Fibroblast of skin of right quadriceps (primary cell): ENCODE results near the gene TSPEAR.

ENCODE experiments used
- DNase-seq: peaks from one replicate; pipeline ENCODE4 v3.0.0-alpha.2; 2013

The TSPEAR gene

DNA sequence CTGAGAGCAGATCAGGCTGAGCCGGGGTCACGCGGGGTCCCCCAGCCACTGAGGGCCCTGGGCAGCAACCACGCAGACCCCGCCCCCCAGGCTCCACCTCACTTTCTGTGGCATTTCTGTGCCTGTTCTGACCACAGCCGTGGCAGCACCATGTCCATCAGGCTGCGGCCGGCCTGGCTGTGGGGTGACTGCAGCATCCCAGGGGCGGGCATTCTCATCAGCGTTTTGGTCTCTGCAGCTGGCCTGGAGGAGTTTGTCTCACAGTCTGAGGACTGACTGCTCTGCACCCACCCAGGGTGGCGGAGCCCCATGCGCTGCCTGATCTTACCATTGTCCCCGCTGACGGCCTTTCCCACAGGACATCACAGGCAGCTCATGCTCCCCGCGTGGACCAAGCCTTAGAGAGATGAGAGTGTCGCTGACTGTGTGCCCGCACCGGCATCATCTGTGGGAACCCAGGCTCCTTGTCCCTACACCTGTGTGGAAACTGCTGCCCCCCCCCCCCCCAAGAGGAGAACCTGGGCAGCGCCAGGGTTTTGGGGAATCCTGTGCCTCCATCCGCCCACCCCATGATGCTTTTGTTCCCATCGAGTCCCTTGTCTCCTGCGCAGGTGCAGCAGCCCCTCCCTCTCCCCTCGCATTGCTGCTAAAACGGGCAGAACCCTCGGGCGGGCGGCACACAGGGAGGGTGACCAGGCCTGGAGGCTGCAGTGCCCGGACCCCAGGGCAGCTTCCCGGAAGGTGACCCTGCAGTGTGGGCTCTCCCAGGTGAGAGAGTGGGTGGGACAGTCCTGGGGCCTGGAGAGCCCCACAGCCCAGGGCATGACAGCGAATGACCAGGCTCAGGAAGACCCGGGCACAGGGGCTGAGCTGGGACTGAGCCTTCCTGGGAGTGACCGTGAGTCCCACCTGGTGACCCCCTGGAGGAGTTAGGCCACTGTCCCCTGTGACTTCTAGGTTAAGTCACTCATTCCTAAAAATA, 173.2 kb downstream of the TSPEAR start:
- DNase-seq: no peak

DNA sequence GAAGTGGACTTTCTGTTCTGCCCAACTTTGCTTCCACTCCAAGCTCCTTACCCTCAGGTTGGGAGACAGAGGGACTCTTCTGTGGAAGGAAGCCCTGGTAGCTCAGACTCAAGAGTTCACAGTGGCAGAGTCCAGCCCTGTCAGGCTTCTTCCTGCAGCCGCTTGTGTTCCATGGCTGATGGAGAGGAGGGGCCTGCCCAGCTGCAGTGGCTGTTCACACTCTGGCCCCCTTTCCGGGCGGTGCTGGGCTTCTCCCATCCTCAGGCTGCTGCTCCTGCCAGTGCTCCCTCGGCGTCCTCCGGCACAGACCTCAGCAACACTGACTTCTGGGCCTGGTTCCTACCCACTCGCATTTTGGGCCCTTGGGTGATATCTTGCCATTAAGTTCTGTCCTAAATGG, 175.4 kb downstream of the TSPEAR start:
- DNase-seq: no peak

DNA sequence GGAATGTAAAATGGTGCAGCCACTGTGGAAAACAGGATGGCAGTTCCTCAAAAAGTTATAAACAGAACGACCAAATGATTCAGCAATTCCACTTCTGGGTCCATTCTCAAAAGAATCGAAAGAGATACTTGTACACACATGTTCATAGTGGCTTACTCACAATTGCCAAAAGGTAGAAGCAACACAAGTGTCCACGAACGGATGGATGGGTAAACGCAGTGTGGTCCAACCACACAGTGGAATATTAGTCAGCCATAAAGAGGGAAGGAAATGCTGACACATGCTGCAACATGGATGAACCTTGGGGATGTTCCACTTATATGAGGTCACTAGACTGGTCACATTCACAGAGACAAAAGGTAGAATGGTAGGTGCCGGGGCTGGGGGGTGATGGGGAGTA, 176.7 kb downstream of the TSPEAR start:
- DNase-seq: no peak

DNA sequence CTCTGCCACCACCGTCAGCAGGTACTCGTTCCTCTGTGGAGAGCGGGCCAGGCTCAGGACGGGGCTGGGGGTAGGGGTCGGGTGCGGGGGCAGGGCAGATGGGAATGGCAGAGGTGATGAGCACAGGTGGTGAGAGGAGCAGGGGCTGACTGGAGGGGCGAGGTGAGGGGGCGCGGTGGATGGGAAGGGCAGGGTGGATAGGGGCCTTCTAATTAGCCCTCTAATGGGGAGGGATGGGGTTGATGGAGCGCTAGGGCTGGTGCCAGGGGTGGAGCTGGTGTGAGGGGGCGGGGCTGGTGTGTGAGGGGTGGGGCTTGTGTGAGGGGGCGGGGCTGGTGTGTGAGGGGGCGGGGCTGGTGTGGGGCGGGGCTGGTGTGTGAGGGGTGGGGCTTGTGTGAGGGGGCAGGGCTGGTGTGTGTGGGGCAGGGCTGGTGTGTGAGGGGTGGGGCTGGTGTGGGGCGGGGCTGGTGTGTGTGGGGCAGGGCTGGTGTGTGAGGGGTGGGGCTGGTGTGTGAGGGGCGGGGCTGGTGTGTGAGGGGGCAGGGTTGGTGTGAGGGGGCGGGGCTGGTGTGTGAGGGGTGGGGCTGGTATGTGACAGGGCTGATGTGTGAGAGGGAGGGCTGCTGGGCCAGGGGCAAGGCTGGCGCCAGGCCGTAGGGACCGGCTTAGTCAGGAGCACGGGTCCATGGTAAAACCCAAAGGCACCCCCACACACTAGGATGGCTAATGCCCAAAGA, 177.3 kb downstream of the TSPEAR start:
- no peak for DNase-seq

DNA sequence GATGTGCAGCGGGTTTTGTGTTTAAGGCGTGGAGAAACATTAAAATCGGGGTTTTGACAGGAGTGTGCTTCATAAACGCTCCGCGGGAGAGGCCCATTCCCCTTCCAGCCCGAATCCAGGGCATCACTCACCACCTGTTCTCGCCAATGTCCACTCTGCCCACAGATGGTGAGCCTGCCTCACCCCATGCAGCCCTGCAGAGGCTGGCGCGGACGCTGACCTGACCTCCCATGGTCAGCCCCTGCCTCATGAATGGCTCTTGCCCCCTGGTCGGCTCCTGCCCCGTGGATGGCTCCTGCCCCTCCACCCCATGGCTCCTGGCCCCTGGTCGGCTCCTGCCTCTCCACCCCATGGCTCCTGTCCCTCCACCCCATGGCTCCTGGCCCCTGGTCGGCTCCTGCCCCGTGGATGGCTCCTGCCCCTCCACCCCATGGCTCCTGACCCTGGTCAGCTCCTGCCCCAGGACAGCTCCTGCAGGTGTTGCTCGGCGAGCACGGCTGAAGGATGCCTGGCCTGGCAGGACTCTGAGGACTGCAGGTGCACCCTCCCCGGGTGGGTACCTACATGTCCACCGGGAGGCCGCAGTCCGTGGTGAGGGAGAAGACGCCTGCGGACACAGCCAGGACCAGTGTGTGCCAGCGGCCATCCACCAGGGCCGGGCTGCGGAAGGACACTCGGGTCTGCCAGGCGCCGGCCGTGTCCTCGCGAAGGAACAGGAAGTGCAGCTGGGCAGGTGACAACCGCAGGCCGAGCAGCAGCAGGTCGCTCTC, 178.1 kb downstream of the TSPEAR start:
- DNase-seq: no peak

DNA sequence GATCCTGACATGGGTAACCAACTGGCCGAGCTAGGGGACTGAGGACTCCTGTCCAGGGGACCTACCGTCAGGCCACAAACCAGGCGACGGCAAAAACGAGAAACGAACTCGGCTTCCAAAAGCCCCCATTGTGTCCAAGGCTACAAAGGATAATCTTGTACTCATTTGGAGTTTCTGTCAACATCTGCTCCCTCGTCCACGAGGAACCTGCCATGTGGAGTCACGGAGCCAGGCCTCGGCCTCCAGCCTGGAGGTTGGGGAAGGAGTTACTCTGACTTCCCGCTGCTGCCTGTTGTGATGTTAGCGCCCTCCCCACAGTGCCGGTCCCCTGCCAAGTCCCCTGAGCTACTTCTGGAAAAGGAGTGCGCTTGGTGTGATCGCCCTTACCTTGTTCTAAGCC, 178.7 kb downstream of the TSPEAR start:
- no peak for DNase-seq

DNA sequence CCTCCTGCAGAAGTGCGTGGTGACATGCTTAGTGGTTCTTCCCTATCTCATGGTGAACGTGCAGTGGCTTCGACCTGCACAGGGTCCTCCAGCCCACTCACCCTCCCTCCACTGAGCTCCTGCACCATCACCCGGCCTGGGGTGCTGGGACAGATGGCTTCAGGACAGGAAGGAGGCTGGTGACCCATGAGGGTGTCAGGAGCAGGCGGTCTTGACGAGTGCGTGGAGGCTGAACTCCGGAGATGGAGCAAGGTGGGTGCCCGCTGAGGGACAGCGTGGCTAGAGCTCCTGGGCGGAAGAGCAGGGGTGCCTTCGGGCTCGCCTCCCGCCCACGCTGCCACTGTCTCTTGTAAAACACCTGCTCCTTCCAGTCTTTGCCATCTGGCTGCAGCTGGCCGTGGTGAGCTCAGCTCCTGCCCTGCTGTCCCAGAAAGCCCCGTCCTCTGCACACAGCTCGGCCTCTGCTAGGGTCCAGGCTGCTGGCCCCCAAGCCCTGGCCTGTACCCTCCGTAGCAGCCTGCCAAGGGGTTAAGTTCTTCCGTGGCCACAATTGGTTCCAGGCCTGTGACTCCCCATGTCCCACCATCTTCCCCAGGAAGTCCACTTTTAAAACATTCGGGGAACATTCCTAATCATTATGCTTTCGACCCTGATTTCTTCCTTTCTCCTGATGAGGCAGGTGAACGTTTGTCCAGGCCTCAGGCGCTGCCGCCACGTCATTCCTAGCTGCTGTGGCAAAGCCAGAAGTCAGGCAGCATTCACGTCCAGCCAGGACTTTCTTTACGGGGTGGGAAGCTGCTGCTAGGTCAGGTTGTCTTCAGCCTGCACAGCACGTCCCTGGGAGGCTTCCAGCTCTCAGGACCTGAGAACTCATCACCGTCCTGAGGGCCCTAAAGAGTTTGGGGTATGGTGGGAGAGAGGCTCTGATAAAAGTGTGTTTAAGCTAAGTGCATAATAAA, 179.5 kb downstream of the TSPEAR start:
- DNase-seq: no peak

DNA sequence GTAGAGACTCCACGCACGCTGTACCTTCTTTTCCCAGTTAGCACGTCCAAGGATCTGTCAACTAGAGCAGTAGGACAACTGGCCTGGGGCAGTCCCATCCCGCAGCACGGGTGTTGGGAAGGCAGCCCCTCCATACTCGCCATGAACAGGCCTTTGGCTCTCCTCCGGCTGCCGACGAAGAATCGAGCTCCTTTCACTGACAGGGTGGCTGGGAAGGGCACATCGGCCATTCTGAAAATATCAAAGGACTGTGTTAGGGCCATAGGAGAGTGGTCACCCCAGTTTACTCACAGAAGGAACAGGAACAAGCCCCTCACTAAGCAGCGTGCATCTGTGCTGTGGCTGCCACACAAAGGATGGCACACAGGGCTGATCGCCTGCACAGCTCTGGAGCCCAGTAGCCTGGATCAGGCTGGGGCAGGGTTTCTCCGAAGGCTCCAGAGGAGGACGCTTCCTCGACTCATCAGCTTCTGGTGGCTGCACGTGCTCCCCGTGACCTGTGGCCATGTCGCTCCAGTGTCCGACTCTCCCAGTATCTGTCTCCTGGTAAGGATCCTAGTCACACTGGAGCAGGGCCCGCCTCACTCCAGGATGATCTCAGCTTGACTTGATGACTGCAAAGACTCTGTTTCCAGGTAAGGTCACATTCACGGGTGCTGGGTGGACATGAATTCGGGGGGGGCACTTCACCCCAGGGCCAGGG, 180.3 kb downstream of the TSPEAR start:
- DNase-seq: no peak

DNA sequence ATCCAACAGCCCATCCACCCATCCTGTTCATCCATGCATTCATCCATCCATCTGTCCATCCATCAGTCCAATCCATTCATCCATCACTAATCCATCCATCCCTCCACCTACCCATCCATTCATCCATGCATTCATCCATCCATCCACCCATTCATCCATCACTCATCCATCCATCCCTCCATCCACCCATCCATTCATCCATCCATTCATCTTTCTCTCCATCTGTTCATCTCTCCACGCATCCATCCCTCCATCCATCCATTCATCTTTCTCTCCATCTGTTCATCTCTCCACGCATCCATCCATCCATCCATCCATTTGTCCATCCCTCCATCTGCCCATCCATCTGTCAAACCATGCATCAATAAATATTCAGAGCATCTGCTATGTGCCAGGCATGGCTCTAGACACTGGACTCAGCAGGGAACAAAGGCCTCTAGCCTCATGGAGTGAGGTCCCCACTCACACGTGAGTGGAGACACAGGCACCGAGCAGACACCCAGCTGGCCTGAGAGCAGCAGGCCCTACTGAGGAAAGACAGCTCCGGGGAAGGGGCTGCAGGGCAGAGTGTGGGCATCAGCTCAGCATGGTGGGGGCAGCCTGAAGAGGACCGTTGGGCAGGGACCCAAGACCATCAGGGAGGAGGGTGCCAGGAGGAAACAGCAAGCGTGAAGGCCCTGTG, 181.0 kb downstream of the TSPEAR start:
- DNase-seq: no peak

DNA sequence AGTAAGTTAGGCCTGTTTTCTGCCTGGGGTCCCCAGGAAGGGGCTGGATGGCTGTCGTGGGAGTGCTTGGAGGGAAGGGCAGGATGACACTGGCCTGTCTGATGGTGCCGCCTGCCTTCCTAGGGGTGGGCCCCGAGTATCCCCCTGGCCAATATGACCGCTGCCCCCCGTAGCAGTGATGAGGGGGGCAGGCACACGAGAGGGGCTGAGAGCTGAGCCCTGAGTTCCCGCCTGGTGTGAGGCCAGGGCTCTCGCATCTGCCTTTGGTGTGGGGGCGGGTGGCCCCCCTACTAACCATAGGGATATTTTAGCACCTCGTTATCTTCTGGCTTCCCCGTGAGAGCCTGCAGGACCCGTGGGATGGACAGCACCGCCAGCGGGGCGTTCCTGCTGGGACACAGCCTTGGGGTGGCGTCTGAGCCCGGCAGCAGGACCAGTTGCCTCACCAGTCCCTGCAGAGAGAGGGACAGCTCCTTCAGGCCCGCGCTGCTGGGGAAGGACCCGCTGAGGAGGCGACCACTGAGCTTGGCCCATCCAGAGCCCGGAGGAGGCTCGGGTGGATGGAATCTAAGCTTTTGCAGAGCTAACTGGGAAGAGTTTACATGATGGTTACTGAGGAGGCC, 181.8 kb downstream of the TSPEAR start:
- DNase-seq: no peak

DNA sequence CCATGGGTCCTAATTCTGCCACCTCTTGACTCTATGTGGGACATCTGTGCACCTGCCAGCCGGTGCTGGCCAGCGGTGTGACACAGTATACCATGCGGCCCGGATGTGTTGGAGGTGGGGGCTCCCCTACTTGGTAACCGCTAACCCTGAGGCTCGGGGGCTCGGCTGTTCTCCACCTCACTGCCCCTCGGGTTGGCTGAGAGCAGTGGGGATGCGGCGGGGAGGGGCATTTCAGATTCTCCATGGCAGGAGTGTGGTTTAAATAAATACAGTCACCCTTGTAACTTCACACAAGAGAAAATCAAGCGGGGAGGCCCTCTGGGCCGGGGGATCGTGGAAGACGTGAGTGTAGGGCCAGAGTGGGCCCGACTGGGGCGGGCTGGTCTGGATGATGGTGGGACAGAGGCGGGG, 182.4 kb downstream of the TSPEAR start:
- no peak for DNase-seq

DNA sequence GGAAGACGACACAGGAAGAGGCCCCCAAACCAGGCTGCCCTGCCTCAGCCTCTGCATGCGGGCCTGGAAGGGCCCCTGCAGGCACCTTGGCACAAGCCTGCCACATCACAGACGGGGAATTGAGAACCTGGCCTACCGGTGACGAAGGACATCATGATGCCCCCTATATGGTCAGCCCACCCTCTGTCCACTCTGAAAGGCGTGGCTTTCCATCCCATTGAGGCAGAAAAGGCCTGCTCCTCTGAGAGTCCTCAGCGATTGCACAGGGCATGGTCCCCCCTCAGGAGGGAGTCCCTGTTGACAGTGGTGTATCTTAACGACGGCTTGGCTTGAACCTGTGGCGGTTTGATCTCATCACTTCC, 182.8 kb downstream of the TSPEAR start:
- DNase-seq: no peak

DNA sequence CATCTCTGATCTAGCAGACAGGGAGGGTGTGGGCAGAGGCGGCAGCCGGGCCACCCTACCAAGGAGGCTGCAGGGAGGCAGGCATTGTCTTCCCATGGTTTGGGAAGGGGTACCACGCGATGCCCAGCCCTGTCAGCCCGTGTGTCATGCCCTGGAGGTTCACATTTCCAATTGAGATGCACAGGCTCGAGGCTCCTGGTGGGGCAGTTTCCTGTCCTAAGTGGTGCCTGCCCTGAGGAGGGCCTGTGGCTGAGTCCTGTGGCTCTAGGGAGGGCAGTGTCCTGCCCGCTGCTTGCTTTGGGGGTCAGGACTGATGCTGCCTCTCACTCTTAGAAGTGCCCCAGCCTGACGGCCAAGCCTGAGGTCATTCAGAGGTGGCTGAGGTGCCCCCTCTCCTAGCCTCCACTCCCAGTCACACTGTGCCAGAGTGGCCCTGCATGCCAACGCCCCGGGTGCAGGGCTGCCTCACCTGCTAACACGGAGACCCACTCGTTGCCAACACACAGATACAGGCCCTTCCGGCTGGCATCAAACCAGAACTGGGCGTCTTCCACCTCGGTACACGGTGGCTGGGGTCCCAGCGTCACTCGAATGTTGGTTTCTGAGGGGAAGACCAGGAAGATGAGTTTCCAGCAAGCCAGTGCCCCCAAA, 183.3 kb downstream of the TSPEAR start:
- DNase-seq: no peak

DNA sequence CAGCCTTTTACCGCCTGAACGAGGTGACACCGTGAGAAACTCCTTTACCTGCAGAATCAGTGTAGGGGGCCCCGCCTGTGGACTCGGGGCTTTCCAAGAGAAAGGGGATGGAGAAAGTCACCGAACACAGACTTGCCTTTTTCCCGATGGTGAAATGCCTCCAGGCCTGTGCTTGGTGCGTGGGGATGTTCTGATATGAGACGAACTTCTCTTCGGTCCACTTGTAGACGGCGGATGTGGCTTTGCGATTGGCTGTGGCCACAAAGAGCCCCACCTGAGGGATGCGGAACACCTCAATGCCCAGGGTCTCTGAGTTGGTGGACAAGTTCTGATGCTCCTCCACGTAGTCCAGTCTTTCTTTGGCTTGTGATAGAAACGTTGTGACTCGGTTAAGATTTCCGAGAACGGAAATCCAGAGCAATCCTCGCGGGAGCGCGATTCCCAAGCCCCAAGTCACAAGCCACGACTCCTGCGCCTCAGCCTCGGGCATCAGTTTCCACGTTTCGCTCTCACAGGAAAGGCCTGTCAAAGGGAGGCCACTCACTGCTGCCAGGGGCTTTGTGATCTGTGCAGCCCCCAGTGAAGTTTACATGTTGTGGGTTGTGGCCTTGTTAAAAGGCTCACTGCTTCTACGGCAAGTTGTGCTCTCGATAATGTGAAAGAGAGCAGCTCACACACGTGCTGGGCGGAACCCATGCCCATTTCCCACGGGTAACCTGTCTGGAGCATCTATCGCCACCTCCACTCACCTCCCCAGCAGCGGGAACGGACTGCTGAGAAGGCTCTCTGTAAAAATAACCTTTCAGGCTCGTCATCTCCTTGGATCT, 184.0 kb downstream of the TSPEAR start:
- no peak for DNase-seq

DNA sequence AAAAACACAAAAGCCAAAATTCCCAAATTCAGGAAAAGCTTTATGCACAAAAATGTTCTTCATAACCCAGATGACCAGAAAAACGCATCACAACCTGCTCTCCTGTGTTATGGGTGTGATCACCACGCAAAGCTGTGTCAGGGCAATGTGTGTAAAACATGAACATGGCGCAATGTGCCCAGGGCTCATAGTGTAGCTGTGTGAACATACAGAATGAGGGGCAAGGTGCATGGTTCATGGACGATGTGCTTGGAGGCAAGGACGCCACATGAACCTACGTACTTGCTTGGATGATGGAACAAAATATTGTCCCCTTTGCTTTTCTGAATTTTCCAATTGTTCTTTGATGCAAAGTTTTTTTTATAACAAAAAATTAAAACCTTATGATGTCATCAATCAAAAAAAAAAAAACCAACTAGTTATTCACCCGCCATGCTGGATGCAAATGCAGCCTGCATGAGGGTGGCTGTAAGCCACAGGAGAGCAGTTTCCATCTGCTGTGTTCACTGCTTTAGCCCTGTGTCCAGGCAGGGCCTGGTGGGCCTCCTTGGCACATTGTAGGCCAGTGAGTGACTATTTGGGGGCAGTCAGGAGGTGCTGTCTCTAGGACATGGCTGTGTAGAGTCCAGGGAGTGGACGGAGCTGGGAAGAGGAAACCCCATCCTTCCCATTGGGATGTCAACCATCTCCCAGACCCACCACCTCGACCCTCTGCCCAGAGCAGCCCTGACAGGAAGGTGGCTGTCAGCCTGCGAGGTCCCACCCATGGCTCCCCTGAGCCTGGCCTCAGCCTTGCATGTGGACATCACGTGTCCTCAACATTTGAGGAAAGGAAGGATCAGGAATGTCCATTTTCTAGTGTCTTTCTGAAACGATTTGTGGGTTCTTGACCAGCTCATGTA, 185.0 kb downstream of the TSPEAR start:
- DNase-seq: no peak

DNA sequence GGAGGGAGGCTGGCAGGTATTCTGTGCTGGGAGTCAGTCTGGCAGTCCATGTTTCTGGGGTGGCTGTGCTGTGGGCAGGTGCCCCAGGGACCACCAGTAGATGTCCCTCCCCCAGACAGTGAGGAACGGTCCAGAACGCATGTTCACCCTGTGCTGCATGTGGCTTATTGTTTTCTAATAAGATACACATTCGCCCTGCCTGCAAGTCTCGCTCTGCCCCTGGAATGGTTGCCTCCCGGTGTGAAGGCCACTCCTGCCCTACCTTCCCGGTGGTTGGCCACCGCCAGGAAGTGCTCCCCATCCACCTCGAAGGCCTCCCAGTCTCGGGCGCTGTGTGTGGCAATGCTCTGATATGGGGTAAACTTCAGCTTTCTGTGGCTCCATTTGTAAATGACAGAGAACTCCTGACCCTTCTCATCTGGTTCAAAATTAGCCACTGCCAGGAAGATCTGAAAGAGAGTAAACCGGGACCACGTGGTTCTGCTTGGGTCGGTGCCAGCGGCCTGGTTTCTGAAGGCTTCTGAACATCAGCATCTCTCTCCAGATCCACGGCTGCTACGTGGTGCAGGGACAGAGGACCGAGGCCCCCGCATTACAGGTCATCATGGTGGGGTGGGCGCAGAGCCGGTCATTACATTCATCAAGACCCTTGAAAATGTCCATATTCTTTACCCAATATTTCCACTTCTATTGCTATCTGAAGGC, 185.8 kb downstream of the TSPEAR start:
- DNase-seq: no peak
